CD4-positive, alpha-beta T cell treated with Interleukin-4 for 4 hours (primary cell): ENCODE measurements around the gene ITGA8.
"Not testable (repeated sequence)": the region's sequence is repeated elsewhere in the genome, so short reads cannot be mapped to it uniquely, and the experiment has no call there.

Experiments used
- DNase-seq: peaks from one replicate; pipeline ENCODE4 v3.0.0-alpha.2; 2020

The ITGA8 gene

GRCh38 chr10:15672469-15672868 lies 47.3 kb downstream of the ITGA8 start:
- no peak for DNase-seq

GRCh38 chr10:15670880-15671279 lies 48.8 kb downstream of the ITGA8 start:
- DNase-seq: no peak

GRCh38 chr10:15661574-15661973 lies 58.1 kb downstream of the ITGA8 start:
- DNase-seq: no peak

GRCh38 chr10:15660990-15661389 lies 58.7 kb downstream of the ITGA8 start:
- no peak for DNase-seq

- no peak for DNase-seq
Observed at GRCh38 chr10:15658069-15658702, 61.5 kb downstream of the ITGA8 start.

- no peak for DNase-seq
Observed at GRCh38 chr10:15652757-15653156, 67.0 kb downstream of the ITGA8 start.

GRCh38 chr10:15652117-15652516 lies 67.6 kb downstream of the ITGA8 start:
- no peak for DNase-seq

GRCh38 chr10:15651175-15651574 lies 68.5 kb downstream of the ITGA8 start:
- no peak for DNase-seq

- DNase-seq: no peak
Observed at GRCh38 chr10:15642095-15642494, 77.6 kb downstream of the ITGA8 start.

- DNase-seq: no peak
Observed at GRCh38 chr10:15640536-15641085, 79.1 kb downstream of the ITGA8 start.

- no peak for DNase-seq
Observed at GRCh38 chr10:15636446-15636845, 83.3 kb downstream of the ITGA8 start.

GRCh38 chr10:15632456-15633091 lies 87.1 kb downstream of the ITGA8 start:
- no peak for DNase-seq

- not testable (repeated sequence) for DNase-seq
Observed at GRCh38 chr10:15631205-15631604, 88.5 kb downstream of the ITGA8 start.

- DNase-seq: no peak
Observed at GRCh38 chr10:15630353-15630752, 89.4 kb downstream of the ITGA8 start.

GRCh38 chr10:15627617-15628196 lies 92.0 kb downstream of the ITGA8 start:
- DNase-seq: no peak

GRCh38 chr10:15626937-15627336 lies 92.8 kb downstream of the ITGA8 start:
- DNase-seq: no peak

GRCh38 chr10:15625261-15625660 lies 94.5 kb downstream of the ITGA8 start:
- DNase-seq: no peak

GRCh38 chr10:15624401-15625196 lies 95.1 kb downstream of the ITGA8 start:
- no peak for DNase-seq

- DNase-seq: no peak
Observed at GRCh38 chr10:15620836-15621515, 98.7 kb downstream of the ITGA8 start.

- DNase-seq: no peak
Observed at GRCh38 chr10:15620337-15620736, 99.4 kb downstream of the ITGA8 start.

- DNase-seq: no peak
Observed at GRCh38 chr10:15609246-15609645, 110.5 kb downstream of the ITGA8 start.

- no peak for DNase-seq
Observed at GRCh38 chr10:15606377-15606776, 113.3 kb downstream of the ITGA8 start.
